Right lobe of liver (tissue), 6 donors: ENCODE measurements around the gene SLC39A13. TPM values are rescaled to one million over a fixed set of nuclear protein-coding genes. Genes with fewer than 3 reads are reported as not detected.

Source experiments
- ATAC-seq, 4 donors: fragments of 200-7000 bp; cut with Tn5 transposase; one replicate each; pipeline ENCODE4 v1.9.1; 2020; ENCODE audit warnings: mild to moderate bottlenecking in 4 of 4, moderate library complexity in 4 of 4
- DNase-seq, 3 donors: peaks; one replicate each; pipeline ENCODE4 v3.0.0-alpha.2; 2020
- H3K27ac ChIP-seq, 3 donors: fragments of 200-600 bp; one replicate each; pipeline ENCODE4 v1.8.0; 2022
- H3K27me3 ChIP-seq, 2 donors: fragments of 200-600 bp; one replicate each; pipeline ENCODE4 v1.8.0; 2022
- H3K36me3 ChIP-seq, 4 donors: fragments of 200-600 bp; sonication (generic) in 1 of 4; one replicate each; pipeline versions ENCODE4 v1.5.1 to v1.8.0; 2017 to 2022; ENCODE audit warnings: control low read depth in 1 of 4
- H3K4me1 ChIP-seq, 4 donors: fragments of 200-600 bp; sonication (generic) in 1 of 4; one replicate each; pipeline versions ENCODE4 v1.5.1 to v1.8.0; 2017 to 2022; ENCODE audit warnings: control low read depth in 1 of 4
- H3K4me3 ChIP-seq, 3 donors: fragments of 200-600 bp; one replicate each; pipeline ENCODE4 v1.8.0; 2022
- H3K9me3 ChIP-seq, 4 donors: fragments of 200-600 bp; sonication (generic) in 1 of 4; one replicate each; pipeline versions ENCODE4 v1.5.1 to v1.8.0; 2017 to 2022; ENCODE audit warnings: control low read depth in 1 of 4
- CTCF ChIP-seq, 4 donors: fragments of 200-600 bp in 3 of 4; fragments of 450-650 bp in 1 of 4; IDR thresholded peaks; one replicate each; pipeline versions ENCODE4 v1.5.1 to v1.8.0; 2016 to 2022; ENCODE audit warnings: antibody characterized with exemption in 4 of 4, mild to moderate bottlenecking in 2 of 4
- POLR2A ChIP-seq: fragments of 450-650 bp; IDR thresholded peaks from one replicate; pipeline ENCODE4 v1.6.1; 2017; ENCODE audit warnings: antibody characterized with exemption, mild to moderate bottlenecking
- WGBS: methylation state at CpG from one replicate; pipeline ENCODE4 v1.1.6; 2018; ENCODE audit warnings: low coverage, low lambda C conversion rate; ENCODE audit not compliant: insufficient coverage; ENCODE audit errors: missing lambda C conversion rate; 5-methylcytosine and 5-hydroxymethylcytosine counted together
- intact Hi-C, 2 donors: fragments of 100-400 bp; cut with DNase I; formaldehyde crosslinking; loops; one replicate each; pipeline versions ENCODE4 v1.11.2 to v1.14.1; 2022
- total RNA-seq, 6 experiments: library from RNA; depleted of rRNA in 2 of 6; stranded (reverse); fragments of >200 nt in 2 of 6; fragmentation: NEBNext Ultra II Directional in 3 of 6; extraction: Animal tissue kit (Norgen Biotek cat#: 25700) in 3 of 6; gene quantifications; one replicate each; pipeline versions ENCODE4 v1.1.0 to v1.2.4, GENCODE V29; 2016 to 2023
- donor health status: DM: no; HTN: yes; CAD: no.
- donor health status: DM: no; HTN: no; CAD: no.
- donor health status: DM: no; HTN: no; CAD: no.
- donor health status: DM: no; HTN: yes; CAD: no.
- donor health status: DM: no; HTN: yes; CAD: no.

The SLC39A13 gene
- total RNA-seq, 6 experiments from 2014 or later = 9.8 to 21.2 (median 13.1) TPM

- no peaks in the 10 kb centered on the region for H3K9me3 ChIP-seq
- no peaks in the 10 kb centered on the region for H3K4me1 ChIP-seq
- ATAC-seq (no peak), DNase-seq (no peak)
- TF ChIP-seq CTCF (IDR thresholded peaks at IDR 0.05) (no peak), POLR2A (no peak)
- intact Hi-C loops = no loop called here
- H3K27me3 ChIP-seq = no peaks in the 10 kb centered on the region
- no CpG with 5 or more reads among the region's 23 CpGs for WGBS
- H3K4me3 ChIP-seq = no peak overlapping the region
- peaks cover 0 to 59% (median 23%) of the 10 kb centered on the region in 4 donors for H3K36me3 ChIP-seq
- H3K27ac ChIP-seq = no peak overlapping the region
Observed at GRCh38 chr11:47418454-47419259, 10.3 kb downstream of the SLC39A13 start.

GRCh38 chr11:47425611-47426010 lies 17.2 kb downstream of the SLC39A13 start:
- 0% methylated on average over 12 of the region's 14 CpGs for WGBS
- no peaks in the 10 kb centered on the region for H3K9me3 ChIP-seq
- peaks cover 0 to 37% (median 17%) of the 10 kb centered on the region in 4 donors for H3K36me3 ChIP-seq
- ATAC-seq (no peak), DNase-seq (no peak)
- peak overlapping the region; percentile 77 to 99 (median 81) for H3K4me3 ChIP-seq
- intact Hi-C loops = loop anchor here in 1 of 2 donors (10.0 kb wide), 1 partner anchor 51 kb away; the partner anchor contains the start of gene SPI1
- peaks cover 0 to 13% (median under 1%) of the 10 kb centered on the region in 4 donors for H3K4me1 ChIP-seq
- H3K27ac ChIP-seq = peak overlapping the region; percentile 93 to 98 (median 95)
- TF ChIP-seq CTCF (IDR thresholded peaks at IDR 0.05) (no peak), POLR2A (no peak)
- no peaks in the 10 kb centered on the region for H3K27me3 ChIP-seq

GRCh38 chr11:47426062-47426956 lies 17.9 kb downstream of the SLC39A13 start, which contains the start of gene PSMC3:
PSMC3 (minus strand) TSS chr11:47426439; CDS start chr11:47426279, 160 bp downstream.
- H3K4me1 ChIP-seq = peaks cover 0 to 13% (median 3%) of the 10 kb centered on the region in 4 donors
- TF ChIP-seq POLR2A = peak; percentile 66
- no peak for TF ChIP-seq CTCF (IDR thresholded peaks at IDR 0.05)
- peak within 1 kb of the TSS; percentile 93 to 98 (median 95) for H3K27ac ChIP-seq
- DNase-seq (peak; percentile 98 to 99 (median 98)), ATAC-seq (peak; percentile 92 to 96 (median 94))
- no peaks in the 10 kb centered on the region for H3K27me3 ChIP-seq
- no peaks in the 10 kb centered on the region for H3K9me3 ChIP-seq
- 2% methylated on average over 45 of the region's 62 CpGs for WGBS
- peak within 1 kb of the TSS; percentile 77 to 99 (median 81) for H3K4me3 ChIP-seq
- H3K36me3 ChIP-seq = peaks cover 0 to 30% (median 13%) of the 10 kb centered on the region in 4 donors
- intact Hi-C loops = loop anchor here in 1 of 2 donors (10.0 kb wide), 1 partner anchor 52 kb away; the partner anchor contains the start of gene SPI1

- Histone ChIP-seq H3K27ac (peak overlapping the region in 2 of 3 donors; percentile 89 to 94), H3K4me1 (peaks cover 0 to 43% (median 12%) of the 10 kb centered on the region in 4 donors), H3K9me3 (no peaks in the 10 kb centered on the region), H3K36me3 (no peaks in the 10 kb centered on the region), H3K4me3 (peak overlapping the region in 1 of 3 donors; percentile 19), H3K27me3 (no peaks in the 10 kb centered on the region)
- ATAC-seq (peak in 1 of 4 donors; percentile 30), DNase-seq (peak in 1 of 3 donors; percentile 75)
- no peak for TF ChIP-seq POLR2A
- no peak for TF ChIP-seq CTCF (IDR thresholded peaks at IDR 0.05)
- WGBS = 59% methylated on average over 5 of the region's 5 CpGs
- intact Hi-C loops = no loop called here
Observed at GRCh38 chr11:47430524-47430923, 22.1 kb downstream of the SLC39A13 start.
